ENCODE results near the gene HDAC1. TPM values are rescaled to one million over a fixed set of nuclear protein-coding genes. Genes with fewer than 3 reads are reported as not detected.

HDAC1 gene
- total and polyA plus RNA-seq, 8 donors = 27.0 to 77.9 (median 31.3) TPM

DNA sequence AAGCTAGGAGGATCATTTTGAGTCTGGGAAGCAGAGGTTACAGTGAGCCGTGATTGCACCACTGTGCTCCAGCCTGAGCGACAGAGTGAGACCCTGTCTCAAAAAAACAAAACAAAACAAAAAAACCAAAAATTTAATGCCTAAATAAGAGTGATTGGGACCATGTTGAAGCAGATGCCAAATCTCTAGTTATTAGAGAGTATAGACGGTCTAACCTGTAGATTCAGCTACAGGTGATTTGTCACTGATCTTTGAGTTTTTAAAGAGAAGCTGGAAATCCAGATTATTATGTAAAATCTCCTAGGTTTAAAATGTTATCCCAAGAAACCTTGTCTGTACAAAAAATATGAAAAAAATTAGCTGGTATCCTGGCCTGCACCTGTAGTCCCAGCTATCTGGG is 11.5 kb downstream of the HDAC1 start:
- H3K36me3 ChIP-seq = peaks cover 0 to 28% (median 0%) of the 10 kb centered on the region in 3 donors
- no peak for ATAC-seq

DNA sequence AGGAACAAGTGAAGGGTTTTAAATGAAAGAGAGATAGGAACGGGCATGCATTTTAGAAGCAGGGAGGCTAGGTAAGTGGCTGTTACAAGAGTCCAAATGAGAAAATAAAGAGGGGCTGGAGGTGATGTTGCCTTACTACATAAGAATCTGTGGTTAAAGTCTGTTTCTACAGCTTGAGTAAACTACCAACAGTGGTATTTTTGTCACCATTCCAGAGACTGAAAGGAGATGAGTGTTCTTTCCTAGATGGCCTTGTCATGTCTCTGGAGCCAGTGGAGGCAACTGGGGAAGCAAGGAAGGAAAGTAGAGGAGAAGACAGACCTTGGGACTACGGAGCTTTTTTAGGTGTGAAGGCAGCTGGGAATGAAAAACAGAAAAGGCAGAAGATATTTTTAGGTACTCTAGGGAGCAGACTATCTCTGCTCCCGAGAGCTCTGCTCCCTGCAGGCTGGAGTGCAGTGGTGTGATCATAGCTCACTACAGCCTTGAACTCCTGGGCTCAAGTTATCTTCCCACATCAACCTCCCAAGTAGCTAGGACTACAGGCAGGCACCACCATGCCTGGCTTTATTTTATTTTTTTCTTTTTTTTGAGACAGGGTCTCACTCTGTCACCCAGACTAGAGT is 12.2 kb downstream of the HDAC1 start:
- no peak for TF ChIP-seq CTCF (IDR thresholded peaks at IDR 0.05)
- no peak for ATAC-seq
- H3K4me3 ChIP-seq = no peak overlapping the region
- DNase-seq = no peak
- no peak for FAIRE-seq
- H3K36me3 ChIP-seq = peaks cover 0 to 28% (median 0%) of the 10 kb centered on the region in 3 donors
- no peaks in the 10 kb centered on the region for H3K27me3 ChIP-seq
- intact Hi-C loops (cut with DNase I) = no loop called here
- no peaks in the 10 kb centered on the region for H3K9me3 ChIP-seq
- WGBS, 2 donors = 86 to 90% methylated on average over 3 of the region's 3 CpGs
- no peaks in the 10 kb centered on the region for H3K4me1 ChIP-seq
- no peak overlapping the region for H3K27ac ChIP-seq

More for the DNA sequence above, 11.5 kb downstream of the HDAC1 start:
- Histone ChIP-seq H3K27ac (no peak overlapping the region), H3K4me3 (no peak overlapping the region), H3K9me3 (no peaks in the 10 kb centered on the region), H3K27me3 (no peaks in the 10 kb centered on the region), H3K4me1 (no peaks in the 10 kb centered on the region)
- no peak for TF ChIP-seq CTCF (IDR thresholded peaks at IDR 0.05)
- DNase-seq (no peak), FAIRE-seq (no peak)
- intact Hi-C loops (cut with DNase I) = no loop called here
- 96 to 98% methylated on average over 3 of the region's 3 CpGs for WGBS, 2 donors

GRCh38 chr1:32305310-32305709 is 13.4 kb downstream of the HDAC1 start:
- no peaks in the 10 kb centered on the region for H3K9me3 ChIP-seq
- 99 to 100% methylated on average over 2 of the region's 2 CpGs for WGBS, 2 donors
- H3K4me3 ChIP-seq = no peak overlapping the region
- DNase-seq (no peak), ATAC-seq (no peak), FAIRE-seq (no peak)
- H3K27me3 ChIP-seq = no peaks in the 10 kb centered on the region
- H3K4me1 ChIP-seq = no peaks in the 10 kb centered on the region
- H3K36me3 ChIP-seq = peaks cover 0 to 28% (median 0%) of the 10 kb centered on the region in 3 donors
- intact Hi-C loops (cut with DNase I) = no loop called here
- TF ChIP-seq CTCF (IDR thresholded peaks at IDR 0.05) = no peak
- H3K27ac ChIP-seq = no peak overlapping the region

DNA sequence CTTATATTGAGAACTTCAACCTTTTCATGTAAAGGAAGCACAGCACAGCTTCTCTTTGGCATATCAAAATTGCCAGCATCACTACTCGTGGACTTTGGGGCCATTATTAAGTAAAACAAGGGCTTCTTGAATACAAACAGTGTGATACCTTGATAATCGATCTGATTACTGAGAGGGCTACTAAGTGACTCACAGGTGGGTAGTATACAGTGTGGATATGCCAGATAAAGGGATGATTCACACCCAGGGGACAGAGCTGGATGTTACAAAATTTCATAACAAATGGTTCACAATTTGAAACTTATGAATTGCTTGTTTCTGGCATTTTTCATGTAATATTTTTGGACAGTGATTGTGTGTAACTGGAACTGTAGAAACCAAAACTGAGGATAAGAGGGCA is 15.4 kb downstream of the HDAC1 start:
- intact Hi-C loops (cut with DNase I) = no loop called here
- FAIRE-seq = no peak
- TF ChIP-seq CTCF (IDR thresholded peaks at IDR 0.05) = no peak
- H3K27ac ChIP-seq = no peak overlapping the region
- peaks cover 0 to 28% (median 0%) of the 10 kb centered on the region in 3 donors for H3K36me3 ChIP-seq
- no peaks in the 10 kb centered on the region for H3K27me3 ChIP-seq
- DNase-seq = no peak
- peak in 1 of 4 donors; percentile 23 for ATAC-seq
- 56 to 60% methylated on average over 2 of the region's 2 CpGs for WGBS, 2 donors
- no peaks in the 10 kb centered on the region for H3K4me1 ChIP-seq
- H3K4me3 ChIP-seq = no peak overlapping the region
- no peaks in the 10 kb centered on the region for H3K9me3 ChIP-seq

- H3K9me3 ChIP-seq = no peaks in the 10 kb centered on the region
- H3K4me3 ChIP-seq = no peak overlapping the region
- peaks cover 0 to 4% (median 0%) of the 10 kb centered on the region in 3 donors for H3K36me3 ChIP-seq
- 22 to 23% methylated on average over 1 of the region's 1 CpG for WGBS, 2 donors
- intact Hi-C loops (cut with DNase I) = no loop called here
- ATAC-seq = peak; percentile 18 to 63 (median 39)
- no peak for FAIRE-seq
- no peaks in the 10 kb centered on the region for H3K4me1 ChIP-seq
- no peak overlapping the region for H3K27ac ChIP-seq
- TF ChIP-seq CTCF (IDR thresholded peaks at IDR 0.05) = no peak
- no peak for DNase-seq
- H3K27me3 ChIP-seq = no peaks in the 10 kb centered on the region
Measured at GRCh38 chr1:32309960-32310359, 18.1 kb downstream of the HDAC1 start.

All from pancreas (tissue), 10 donors.